CD4-positive, alpha-beta T cell treated with Interleukin-15 for 4 hours (primary cell): Measurements from ENCODE around the gene CMTM8.
A peak's percentile ranks its signal among the peaks of the same experiment; 100 is the strongest.

Experiments
- DNase-seq: peaks from one replicate; pipeline ENCODE4 v3.0.0-alpha.2; 2020; ENCODE audit warnings: low spot score

The CMTM8 gene

DNA sequence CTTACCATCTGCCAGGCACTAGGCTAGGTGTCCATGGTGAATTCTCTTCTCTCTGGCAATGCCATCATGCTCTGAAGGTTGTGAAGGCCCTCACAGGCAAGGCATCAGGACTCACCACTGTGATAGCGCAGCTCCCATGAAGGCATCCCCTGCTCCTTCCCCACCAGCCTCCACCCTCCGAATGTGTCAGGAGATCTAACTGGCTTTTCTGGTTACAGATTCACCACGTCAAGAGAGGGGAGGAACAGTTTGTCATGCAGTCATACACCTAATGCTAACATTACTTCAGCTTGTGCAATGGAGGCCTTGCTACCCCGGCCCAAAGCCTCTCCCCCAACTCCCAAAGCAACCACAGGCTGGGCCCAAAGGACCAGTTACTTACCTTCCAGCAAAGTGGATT, 8.9 kb upstream of the CMTM8 start:
- DNase-seq, result no peak

DNA sequence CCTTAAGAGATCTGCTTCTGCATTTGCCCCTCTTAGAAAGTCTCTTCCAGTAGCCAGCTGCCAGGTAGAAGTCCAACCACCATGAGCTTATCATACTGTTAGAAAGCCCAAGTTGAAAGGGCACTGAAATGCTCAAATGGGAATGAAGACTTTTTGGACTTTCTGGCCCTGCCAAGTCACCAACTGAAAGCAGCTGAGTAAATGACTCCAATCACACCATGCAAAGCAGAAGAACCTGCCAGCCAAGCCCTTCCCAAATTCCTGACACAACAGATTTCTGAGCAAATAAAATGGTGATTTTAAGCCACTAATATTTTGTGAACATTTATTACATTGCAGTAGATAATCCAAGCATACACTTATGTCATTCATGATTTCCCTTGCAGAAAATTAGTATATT, 2.1 kb upstream of the CMTM8 start:
- DNase-seq, result no peak

DNA sequence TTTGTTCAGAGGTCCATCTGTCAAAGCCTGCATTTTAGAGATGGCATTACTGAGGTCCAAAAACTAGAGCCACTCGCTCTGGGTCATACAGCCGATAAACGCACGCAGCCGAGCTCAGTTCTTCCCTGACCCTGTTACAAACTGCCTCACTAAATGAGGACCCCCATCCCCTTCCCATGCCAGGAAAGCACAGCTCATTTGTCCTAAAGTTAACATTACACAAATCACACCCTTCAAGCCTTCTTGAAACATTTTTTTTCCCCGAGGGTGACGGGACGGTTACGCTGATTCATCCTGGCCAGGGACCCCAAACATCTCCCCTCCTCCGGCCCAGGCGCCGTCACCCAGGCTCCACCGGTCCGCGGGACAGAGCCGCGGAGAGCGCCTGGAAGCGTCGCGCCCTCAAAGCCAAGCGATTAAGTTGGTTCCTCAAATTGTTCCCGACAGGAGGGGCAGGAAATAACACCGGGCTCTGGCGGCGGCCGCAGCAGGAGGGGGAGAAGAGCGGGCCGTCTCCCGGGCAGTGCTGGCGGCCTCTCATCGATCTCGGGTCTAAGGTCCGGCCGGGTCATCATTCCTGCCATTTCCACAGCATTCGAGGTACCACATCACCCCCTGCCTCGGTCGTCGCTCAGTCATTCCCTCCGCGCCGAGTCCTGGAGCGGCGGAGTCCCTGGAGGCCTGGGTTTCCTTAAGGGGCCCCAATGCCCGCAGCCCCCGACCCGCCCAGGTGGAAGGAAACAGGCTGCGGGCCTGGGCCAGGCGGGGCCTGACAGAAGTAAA, 619 bp upstream of the CMTM8 start:
- no peak for DNase-seq

DNA sequence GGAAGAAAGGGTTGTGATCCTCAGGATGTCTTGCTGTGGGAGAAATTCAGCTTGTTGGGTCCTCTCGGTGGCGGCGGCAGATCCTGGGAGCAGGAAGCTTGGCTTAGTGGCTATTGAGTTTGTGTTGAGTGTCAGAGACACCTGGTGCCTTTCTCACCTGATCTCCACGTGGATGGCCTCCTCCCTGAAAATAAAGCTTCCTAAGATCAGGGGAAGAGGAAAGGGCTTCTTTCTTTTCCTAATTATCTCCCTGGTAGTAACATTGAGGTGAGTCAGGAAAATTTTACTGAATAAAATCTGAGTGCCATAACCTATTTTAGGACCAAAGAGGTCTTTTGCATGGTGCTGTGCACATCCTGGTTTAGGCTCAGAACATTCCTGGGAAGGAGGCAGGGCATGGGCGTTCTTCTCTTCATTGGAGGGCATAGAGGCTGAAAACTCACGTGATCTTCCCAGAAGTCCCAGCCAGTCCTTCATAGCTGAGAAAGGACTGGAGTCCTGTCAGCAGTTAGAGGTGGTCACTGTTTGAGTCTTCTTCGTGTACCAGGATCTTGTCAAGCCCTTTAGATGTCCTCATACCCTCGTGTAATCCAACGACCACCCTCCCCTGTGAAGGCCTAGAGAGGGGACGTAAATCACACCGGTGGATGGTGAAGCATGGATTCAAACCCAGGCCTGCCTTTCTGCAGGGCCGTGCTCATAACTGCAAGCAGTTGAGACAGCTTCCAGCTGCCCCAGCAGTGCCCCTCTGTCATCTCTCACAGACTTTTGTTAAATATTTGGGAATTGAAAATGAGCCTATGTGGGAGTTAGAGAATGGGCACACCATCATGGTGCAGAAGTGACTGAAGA, 1.1 kb downstream of the CMTM8 start:
- no peak for DNase-seq

DNA sequence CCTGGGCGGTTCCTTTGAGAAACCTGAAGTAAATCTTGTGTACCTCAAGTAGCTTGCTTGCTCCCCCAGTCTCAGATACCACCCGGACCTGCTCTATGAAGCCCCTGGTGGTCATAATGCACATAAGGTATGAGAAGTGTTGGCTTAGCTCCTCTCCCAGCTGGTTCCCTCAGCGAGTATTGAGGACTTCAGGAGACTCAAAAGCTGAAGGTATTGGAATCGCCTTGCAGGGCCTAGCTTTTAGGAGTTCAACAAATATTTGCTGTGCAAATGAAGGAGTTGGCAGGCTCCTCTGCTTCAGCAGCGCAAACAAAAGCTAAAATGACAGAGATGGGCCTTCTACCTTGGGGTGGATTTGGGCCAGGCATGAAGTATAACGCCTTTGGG, 1.7 kb downstream of the CMTM8 start:
- peak; percentile 55 for DNase-seq

DNA sequence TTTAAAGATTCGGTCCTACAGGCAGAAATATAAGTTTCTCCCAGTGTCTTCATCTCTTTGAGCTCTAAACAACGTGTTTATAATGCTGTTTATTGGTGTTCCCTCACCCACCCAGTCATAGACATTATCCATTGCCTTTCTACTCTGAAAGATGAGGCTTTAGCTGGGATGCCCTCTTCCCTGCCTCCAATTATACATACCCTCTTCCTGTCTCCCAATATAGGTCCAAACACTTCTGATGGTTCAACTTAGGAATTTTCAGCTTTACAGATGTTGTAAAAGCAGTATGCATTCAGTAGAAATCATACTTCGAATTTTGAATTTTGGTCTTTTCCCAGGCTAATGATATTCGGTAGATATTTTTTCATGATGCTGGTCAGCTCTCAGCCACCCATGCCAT, 2.6 kb downstream of the CMTM8 start:
- no peak for DNase-seq

DNA sequence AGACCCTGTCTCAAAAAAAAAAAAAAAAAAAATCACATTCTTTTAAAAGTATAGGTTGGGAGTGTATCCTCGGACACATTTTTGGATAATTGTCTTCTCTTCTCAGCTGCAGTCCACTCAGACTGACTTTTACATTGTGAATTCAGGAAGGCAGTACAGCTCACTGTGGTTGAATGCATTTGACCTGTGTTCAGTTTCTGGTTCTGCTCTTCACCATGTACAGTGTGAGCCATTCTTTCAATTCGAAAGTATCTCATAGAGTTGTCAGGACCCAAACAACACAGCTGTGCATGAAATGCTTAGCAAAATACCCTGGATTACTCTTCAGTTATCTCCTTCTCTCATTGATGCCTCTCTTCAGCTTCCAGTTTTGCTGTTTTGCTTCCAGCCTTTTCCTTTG, 5.0 kb downstream of the CMTM8 start:
- DNase-seq, result no peak

DNA sequence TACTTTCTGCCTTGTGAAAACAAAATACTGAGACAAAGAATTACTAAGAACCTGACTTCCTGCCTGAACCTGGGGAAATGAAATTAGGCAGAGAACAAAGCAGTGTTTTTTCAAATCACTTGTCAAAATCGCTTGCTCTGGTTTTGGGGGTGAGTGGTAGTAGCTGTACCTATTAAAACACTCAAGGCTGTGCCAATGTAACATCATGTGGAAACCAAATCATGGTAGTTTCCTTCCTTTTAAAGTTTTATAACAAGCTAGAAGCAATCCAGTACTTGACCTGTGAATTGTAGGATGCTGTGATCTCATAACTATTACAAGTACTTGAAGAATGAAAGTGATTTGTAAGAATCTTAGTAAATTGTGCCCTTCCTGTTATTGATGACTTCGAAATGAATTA, 6.7 kb downstream of the CMTM8 start:
- peak; percentile 25 for DNase-seq

DNA sequence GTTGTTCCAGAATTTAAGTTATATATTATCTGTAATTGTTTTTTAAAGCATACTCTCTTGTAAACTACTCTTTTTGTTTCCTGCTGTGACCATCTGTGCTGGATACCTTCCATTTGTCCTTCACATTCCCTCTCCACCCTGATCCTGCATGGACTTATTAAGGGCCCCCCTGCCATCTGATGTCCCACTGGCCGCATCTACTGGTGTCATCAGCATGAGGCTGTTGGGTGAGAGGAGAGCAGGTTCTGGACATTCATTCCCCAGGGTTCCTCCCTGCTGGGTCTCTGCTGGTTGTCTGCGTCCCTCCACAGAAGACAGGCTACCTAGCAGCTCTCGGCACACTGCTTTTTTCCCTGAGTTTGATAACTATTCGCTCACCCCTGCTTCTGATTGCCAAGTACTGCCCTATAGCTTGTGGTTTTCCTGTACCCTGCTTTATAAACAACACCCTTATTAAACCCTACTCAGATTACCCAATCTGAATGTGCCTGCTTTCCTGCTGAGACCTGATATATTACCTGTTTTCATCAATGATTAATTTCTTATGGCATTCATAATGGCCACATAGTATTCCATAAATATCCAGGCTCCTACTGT, 7.7 kb downstream of the CMTM8 start:
- DNase-seq, result no peak

DNA sequence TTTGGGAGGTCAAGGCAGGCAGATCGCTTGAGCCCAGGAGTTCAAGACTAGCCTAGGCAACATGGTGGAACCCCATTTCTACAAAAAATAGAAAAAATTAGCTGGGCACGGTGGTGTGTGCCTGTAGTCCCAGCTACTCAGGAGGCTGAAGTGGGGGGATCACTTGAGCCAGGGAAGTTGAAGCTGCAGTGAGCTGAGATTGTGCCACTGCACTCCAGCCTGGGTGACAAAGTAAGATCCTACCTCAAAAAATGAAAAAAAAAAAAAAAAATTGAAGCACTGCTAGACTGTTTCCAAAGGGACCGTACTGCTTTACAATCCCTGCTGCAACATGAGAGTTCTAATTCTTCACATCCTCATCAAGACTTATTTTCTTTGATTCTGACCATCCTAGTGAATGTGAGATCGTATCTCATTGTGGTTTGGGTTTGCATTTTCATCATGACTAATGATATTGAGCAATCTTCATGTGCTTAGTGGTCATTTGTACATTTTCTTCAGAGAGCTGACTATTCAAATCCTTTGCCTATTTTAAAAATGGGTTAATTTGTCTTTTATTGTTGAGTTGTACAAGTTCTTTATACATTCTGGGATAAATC, 10.8 kb downstream of the CMTM8 start:
- DNase-seq, result no peak

DNA sequence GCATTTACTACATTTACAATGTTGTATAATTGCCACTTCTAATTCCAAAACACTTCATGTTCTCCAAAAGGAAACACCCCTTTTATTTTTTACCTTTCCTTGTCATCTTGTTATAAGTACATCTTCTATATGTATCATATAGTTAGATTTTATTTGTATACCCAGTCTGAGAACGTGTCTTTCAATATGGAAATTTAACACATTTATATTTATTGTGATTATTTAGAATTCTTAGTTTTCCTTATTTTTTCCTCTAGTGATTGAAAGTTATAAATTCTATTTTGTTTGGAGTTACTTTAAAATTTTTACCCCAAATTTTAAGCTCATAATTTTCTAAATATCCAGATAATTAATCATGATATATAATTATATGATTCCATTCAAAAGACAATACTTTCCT, 15.8 kb downstream of the CMTM8 start:
- no peak for DNase-seq

DNA sequence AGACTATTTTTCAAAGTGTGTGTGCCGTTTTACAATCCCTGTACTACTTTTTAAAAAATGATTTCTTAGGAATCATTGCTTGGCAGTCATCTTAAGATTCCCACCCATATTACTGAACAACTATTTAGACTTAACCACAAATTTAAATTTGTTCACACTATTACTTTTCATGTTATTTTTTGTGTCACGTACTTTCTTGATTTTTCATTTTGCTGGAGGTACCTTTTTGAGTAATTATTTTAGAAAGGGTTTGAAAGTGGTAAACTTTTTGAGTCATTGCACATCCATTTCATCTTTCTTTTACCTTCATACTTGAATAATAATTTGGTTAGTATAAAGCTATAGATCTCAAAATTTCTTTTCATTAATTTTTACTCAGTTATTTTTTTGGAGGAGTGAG, 16.9 kb downstream of the CMTM8 start:
- no peak for DNase-seq

DNA sequence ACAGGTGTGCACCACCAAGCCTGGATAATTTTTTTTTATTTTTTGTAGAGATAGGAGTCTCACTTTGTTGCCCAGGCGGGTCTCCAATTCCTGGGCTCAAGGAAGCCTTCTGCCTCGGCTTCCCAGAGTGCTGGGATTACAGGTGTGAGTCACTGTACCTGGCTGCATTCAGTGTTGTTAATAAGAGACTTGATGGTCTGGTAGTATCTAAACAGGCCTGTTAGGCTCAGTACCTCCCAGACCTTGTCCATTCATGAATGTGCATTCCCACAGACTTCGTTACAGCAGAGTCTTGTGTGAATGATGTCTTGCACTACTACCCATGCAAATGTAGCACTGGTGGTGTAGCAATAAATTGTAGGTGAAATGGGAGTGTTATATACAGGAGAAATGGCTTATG, 17.7 kb downstream of the CMTM8 start:
- no peak for DNase-seq

DNA sequence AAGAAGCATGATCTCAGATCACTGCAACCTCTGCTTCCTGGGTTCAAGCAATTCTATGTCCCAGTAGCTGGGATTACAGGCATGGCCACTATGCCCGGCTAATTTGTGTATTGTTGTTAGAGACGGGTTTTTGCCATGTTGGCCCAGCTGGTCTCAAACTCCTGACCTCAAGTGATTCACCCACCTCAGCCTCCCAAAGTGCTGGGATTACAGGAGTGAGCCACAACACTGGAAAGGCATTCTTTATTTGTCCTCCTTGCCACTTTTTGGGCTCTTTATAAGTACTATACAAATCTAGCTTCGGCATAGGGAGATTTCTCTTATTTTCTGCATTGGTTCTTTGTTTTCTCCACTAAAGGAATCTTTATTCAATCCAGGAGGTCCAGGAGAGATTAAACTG, 18.6 kb downstream of the CMTM8 start:
- DNase-seq, result no peak

DNA sequence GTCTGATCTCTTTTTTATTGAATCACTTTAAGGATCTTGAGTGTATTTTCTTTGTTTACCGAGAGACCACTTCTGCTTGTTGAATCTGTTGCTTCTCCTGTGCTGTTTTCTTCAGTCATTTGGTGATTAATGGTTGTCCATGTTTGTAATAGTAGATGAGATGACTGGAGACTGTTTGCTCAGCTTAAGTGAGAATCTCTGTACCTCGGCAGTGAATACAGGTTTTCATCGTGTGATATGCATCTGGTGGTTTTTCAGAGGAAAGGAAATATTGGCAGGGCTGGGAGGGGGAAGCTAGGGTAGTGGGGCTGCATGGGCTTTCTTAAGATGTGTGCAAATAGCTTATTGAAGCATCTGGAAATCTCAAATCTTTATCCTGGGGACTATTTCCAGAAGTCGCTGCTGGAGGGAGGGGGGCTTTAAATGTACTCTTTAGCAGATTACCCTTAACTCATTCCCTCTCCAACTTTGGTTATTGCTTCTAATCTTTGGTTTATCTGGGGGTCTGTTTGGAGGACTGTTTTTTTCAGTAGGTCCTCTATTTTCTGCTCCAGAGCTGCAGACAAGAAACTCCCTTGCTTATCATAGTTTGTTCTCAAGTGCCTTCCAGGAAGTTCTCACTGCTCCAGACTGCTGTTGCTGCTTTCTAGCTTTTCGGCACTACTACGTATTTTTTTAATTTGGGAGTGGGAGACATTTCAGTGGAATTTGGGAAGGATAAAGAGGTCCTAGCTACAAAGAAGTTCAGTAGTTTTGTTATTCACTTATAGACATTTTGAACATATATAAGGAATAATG, 19.4 kb downstream of the CMTM8 start:
- no peak for DNase-seq

DNA sequence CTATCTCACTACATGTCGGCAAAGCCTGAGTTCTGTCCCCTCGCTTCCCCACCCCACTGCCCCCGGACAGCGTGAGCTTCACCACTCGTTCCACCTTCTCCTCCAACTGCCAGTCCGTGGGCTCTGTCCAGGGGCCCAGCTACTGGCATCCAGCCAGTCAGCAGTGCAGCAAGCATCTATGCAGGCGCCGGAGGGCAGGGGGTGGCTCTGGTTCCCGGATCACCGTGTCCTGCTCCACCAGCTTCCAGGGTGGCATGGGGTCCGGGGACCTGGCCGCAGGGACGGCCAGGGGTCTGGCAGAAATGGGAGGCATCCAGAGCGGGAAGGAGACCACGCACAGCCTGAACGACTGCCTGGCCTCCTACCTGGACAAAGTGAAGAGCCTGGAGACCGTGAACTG, 20.4 kb downstream of the CMTM8 start:
- DNase-seq, result no peak

DNA sequence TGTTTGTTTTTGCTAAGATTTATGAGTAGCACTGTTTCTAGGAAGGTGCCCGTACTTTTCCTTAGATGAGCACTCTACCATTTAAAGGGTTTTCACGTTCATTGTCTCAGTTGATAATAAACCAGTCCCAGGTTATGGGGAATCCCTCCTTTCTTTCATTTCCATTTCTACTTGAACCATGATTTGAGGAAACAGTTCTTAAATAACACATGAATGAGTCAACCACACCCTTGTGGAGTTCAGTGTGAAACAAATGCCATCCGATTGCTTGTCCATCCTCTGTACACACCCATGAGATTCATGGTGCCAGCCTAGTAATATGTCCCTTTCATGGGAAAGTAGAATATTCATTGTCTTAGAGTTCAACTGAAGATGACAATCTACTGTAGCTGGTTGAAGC, 23.1 kb downstream of the CMTM8 start:
- DNase-seq, result no peak

DNA sequence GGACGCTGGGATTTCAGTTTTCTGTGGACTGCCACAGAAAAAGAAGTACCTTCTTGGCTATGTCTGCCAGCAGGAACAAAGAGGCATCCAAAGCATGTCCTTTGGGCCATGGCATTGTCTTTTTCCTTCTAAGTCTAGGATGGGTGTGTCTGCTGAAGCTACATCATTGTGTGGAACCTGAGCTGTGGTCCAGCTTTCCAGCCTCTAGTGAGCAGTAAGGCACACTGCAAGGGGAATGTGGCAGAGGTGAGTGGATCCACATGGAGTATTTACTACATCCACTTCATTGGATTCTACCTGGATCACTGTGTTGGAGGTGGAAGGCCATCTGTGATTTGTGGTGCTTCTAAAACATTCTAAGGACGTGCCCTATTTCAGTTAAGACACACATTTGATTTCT, 23.7 kb downstream of the CMTM8 start:
- no peak for DNase-seq

DNA sequence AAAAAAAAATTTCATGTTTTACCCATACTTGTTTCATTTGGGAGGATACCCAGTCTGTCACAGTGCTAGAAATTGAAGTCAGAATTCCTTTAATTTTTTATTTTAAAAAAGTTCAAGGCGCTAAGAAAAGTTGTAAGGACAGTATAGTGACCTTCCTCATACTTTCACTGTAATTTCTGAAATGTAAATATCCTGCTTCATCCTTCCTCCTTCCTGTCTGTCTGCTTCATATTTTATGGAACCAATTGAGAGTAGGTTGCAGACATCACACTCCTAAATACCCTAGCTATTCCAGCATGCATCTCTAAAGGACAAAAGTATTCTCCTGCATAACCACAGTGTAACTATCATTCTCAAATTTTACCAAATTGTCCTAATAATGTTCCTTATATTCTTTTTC, 35.8 kb downstream of the CMTM8 start:
- DNase-seq, result no peak

DNA sequence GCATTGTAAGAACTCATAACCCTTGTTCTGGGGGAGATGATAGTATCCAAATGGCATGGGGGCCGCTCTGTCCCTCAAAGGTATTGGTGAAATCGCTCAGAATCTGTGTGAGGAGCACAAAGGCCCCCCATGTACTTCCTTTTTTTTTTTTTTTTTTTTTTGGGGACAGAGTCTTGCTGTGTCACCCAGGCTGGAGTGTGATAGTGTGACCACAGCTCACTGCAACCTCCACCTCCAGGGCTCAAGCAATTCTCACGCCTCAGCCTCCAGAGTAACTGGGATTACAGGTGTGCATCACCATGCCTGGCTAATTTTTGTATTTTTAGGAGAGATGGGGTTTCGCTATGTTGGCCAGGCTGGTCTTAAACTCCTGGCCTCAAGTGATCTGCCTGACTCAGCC, 37.0 kb downstream of the CMTM8 start:
- DNase-seq, result no peak

DNA sequence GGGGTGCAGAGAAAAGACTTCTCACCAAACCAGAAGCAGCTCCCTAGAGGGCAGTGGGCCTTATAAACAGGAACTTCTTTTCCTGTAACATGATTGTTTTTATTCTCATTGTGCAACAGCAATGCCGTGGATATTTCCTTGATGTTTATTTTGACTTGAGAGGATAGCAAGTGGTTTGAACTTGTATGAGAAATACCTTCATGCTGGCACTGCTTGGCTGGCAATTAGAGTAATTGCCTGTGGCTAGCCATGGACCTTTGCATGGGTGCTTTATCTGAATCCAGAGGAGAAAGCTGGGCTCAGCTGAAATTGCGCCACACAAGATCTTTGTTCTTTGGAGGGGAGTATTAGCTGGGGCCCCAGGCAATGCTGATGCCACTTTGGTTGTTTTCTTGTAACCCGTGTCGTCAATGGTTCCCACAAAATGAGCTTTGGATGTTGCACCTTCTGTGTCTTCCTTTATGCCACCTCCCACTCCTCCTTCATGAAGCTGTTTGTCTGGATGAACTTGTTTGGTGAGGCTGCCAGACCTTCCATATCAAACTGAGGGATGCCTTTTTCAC, 37.9 kb downstream of the CMTM8 start:
- DNase-seq, result no peak

DNA sequence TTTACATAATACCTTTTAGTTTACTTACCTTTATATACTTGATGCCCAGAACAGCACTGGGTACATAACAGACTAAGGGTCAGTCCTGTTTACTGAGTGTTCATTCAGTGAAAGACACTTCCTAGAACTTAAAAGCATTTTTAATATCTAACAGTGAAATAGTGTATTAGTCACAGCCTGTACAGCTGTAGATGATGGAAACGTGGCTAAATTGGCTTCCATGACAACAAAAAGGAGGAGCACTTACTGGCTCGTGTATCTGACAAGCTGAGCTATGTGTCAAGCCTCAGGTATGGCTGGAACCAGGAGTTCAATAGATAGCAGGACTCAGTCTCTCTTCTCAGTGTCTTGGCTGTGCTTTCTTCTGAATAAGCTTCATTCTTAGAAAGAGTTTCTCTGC, 40.2 kb downstream of the CMTM8 start:
- DNase-seq, result no peak
